SKM-1 treated with dmso at 0.1 percent for 144 hours (cell line): ENCODE measurements around the gene XIAP.
A peak's percentile ranks its signal among the peaks of the same experiment; 100 is the strongest.
"Not testable (repeated sequence)": the region's sequence is repeated elsewhere in the genome, so short reads cannot be mapped to it uniquely, and the experiment has no call there.

ENCODE experiments used
- DNase-seq: peaks from one replicate; lab custom pipeline; 2025; ENCODE audit not compliant: unreplicated experiment; lab: John Stamatoyannopoulos, UW

XIAP gene

GRCh38 chrX:123859846-123860838 is at the start of gene XIAP:
XIAP (plus strand) TSS chrX:123860053; CDS start chrX:123885663, 25,610 bp downstream.
- DNase-seq = peak; percentile 68

GRCh38 chrX:123814343-123814742 is 45.5 kb upstream of the XIAP start:
- no peak for DNase-seq

GRCh38 chrX:123814934-123815394 is 44.9 kb upstream of the XIAP start:
- DNase-seq = not testable (repeated sequence)

- no peak for DNase-seq
Observed at GRCh38 chrX:123817288-123817894, 42.5 kb upstream of the XIAP start.

GRCh38 chrX:123818243-123818642 is 41.6 kb upstream of the XIAP start:
- no peak for DNase-seq

- no peak for DNase-seq
Observed at GRCh38 chrX:123822965-123823364, 36.9 kb upstream of the XIAP start.

- DNase-seq = peak; percentile 20
Observed at GRCh38 chrX:123830309-123830708, 29.5 kb upstream of the XIAP start.

GRCh38 chrX:123833387-123833786 is 26.5 kb upstream of the XIAP start:
- DNase-seq = peak; percentile 16

- DNase-seq = no peak
Observed at GRCh38 chrX:123834116-123834515, 25.7 kb upstream of the XIAP start.

- DNase-seq = no peak
Observed at GRCh38 chrX:123835661-123836371, 24.0 kb upstream of the XIAP start.

DNA sequence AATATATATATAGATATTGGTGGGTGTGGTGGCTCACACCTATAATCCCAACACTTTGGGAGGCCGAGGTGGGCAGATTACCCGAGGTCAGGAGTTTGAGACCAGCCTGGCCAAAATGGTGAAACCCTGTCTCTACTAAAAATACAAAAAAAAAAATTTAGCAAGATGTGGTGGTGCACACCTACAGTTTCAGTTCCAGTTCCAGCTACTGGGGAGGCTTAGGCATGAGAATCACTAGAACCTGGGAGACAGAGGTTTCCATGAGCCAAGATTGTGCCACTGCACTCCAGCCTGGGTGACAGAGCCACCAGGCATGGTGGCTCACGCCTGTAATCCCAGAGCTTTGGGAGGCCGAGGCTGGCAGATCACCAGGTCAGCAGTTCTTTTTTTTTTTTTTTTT is 14.7 kb upstream of the XIAP start:
- not testable (repeated sequence) for DNase-seq

GRCh38 chrX:123846577-123847038 is 13.2 kb upstream of the XIAP start:
- DNase-seq = no peak

DNA sequence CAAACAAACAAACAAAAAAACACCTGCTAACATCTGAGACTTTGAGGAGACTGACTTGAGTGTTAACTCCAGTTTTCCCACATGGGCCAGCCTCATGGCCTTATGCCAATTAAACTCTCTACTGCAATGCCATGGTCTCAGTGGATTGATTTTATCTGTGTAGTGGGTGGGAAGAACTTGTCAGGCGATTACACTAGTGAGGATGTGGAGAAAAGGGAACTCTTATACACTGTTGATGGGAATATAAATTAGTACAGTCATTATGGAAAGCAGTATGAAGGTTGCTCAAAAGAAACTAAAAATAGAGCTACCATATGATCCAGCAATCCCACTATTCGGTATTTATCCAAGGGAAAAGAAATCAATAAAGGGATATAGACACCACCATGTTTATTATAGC is 12.8 kb upstream of the XIAP start:
- no peak for DNase-seq

GRCh38 chrX:123849096-123849495 is 10.8 kb upstream of the XIAP start:
- no peak for DNase-seq

GRCh38 chrX:123849906-123850305 is 9.9 kb upstream of the XIAP start:
- not testable (repeated sequence) for DNase-seq

DNA sequence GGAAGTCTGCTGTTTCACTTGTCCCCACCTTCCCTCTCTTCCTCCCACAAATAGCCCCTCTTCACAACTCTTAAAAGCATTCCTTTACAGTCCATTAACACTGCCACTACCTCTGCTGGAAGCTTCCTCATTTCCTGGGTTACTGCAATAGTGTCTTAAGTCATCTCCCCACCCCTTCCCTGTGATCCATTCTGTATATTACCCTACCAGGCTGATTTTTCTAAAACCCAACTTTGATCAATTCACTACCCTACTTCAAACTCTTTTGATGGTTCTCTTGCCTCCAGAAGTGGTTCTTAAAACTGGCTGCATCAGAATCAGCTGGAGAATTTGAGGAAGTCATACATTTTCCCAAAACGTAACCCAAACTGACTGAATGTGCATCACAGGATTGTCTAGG is 8.8 kb upstream of the XIAP start:
- DNase-seq = peak; percentile 51

- DNase-seq = no peak
Observed at GRCh38 chrX:123854329-123854728, 5.5 kb upstream of the XIAP start.

- peak; percentile 68 for DNase-seq
Observed at GRCh38 chrX:123859409-123859845, 426 bp upstream of the XIAP start.

GRCh38 chrX:123860983-123861382 is 1.1 kb downstream of the XIAP start:
- no peak for DNase-seq

DNA sequence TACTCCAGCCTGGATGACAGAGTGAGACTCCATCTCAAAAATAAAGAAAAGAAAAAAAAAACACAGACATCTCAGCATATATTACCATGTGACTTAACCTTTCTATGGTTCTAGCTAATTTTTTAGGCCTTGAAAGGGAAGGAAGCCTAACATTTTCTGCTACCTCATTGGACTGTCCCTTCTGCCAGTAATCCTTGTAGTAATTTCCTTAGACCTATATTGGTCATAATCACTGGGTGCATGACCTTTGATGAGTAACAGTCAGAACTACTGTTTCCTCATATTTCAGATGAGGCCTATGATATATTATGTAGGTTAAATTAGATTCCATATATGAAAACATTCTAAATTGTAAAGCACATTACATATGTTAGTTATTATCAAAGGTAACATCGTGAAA is 9.6 kb downstream of the XIAP start:
- DNase-seq = no peak

- DNase-seq = no peak
Observed at GRCh38 chrX:123871309-123871708, 11.5 kb downstream of the XIAP start.
